ENCODE results near the gene NEO1.
A peak's percentile ranks its signal among the peaks of the same experiment; 100 is the strongest.

NEO1 gene

DNA sequence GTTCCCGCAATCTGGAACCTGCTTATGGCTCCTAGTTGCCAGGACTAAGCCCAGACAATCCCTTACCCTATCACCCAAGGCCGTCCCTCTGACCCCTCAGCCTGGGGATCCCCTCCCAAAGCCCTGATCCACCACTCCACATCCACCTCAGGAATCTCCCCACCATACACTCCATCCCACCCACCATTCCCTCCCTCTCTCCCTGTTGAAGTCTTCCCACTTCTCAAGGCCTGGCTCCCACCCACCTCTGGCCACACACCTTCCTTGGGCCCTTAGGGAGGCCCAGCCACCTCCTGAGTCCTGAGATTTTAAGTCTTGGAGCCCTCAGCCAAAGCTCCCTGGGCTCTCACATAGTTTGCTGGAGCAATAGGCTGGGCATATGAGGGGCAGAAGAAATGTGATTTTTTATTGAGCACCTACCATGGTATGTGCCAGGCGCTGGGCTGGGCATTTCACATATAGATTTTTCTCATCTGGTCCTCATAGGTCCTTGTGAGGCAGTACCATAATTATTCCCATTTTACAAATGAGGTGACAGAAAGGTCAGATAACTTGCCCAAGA, 268.4 kb downstream of the NEO1 start:
- Mint-ChIP-seq H3K27me3 (peaks cover 16% of the 10 kb centered on the region), H3K27ac (no peak overlapping the region)

DNA sequence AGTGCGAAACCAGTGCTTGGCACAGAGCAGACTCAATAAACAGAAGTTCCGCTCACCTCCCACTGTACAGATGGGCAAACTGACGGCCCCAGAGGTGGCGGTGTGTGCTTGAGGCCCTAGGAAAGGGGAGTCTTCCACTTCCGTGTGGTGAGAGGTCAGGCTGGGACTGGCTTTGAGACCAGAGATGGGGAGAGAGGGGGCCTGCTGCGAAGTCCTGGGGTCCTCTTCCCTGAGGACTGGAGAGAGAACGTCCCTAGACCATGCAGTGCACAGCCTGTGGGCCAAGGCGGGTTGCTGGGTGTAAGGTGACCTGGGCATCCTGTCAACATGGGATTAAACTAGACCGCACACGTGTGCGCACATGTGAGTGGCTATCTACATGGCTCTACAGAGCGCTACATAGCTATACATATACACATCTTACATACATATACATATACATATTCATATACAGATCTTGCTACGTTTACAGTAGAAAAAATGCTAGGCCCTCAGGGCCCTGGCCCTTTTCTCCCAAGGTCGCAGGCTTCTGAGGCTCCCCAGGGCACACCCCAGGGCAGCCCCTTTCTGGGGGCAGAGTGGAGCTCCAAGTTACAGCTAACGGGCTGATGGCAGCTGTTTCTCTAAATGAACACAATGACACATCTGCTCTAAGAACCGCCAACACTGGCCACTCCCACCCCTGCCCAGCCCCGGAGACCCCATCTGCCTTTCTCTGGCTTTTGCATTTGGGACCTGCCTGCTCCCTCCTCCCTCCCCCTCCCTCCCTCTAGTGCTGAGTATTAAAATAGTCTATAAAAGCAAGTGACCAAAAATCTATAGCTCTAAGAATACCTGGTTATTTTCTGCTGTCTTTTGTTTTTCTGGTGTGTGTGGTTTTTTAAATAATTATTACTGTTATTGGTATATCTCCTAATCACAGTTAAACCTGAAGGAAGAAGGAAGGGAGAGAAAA, 269.5 kb downstream of the NEO1 start:
- Mint-ChIP-seq H3K4me1 (peaks cover 35% of the 10 kb centered on the region), H3K27me3 (peaks cover 16% of the 10 kb centered on the region), H3K27ac (no peak overlapping the region), H3K4me3 (no peak overlapping the region), H3K9me3 (no peaks in the 10 kb centered on the region), H3K36me3 (no peaks in the 10 kb centered on the region)
- ATAC-seq: no peak

More for the DNA sequence above, 268.4 kb downstream of the NEO1 start:
- ATAC-seq: no peak
- H3K36me3 Mint-ChIP-seq: no peaks in the 10 kb centered on the region
- H3K4me3 Mint-ChIP-seq: no peak overlapping the region
- H3K9me3 Mint-ChIP-seq: no peaks in the 10 kb centered on the region
- H3K4me1 Mint-ChIP-seq: peaks cover 30% of the 10 kb centered on the region

DNA sequence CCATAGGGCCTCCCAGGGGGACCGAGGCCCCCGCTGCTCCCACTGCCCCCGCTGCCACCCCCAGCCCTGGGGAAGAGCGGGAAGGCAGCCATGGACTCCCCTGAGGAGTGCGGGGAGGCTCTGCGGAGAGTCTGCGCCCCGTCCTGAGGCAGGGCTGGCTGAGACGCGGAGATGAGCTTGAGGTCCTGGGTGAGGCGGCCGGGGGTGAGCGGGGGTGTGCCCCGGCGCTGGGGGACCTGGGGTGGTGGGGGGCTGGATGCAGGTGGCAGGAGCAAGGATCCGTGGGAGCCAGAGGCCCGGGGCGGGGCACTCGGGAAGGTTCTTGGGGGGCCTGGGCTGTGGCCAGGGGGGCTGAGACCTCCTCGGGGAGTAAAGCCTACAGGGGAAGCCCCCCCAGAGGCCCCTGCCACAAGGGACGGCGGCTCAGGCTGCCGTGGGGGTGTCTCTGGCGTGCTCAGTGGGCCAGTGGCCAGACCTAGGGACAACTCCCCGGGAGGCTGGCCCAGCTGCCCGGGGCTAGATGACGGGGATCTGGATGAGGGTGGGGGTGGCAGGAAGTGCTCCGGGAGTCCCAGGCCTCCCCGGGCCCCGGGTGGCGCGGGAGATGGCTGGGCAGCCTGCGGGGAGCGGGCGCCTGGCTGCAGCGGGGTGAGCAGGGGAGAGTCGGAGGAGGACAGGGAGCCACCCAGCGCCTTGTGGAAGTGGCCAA, 270.6 kb downstream of the NEO1 start:
- ATAC-seq: no peak

GRCh38 chr15:73323374-73323955, 271.2 kb downstream of the NEO1 start:
- Mint-ChIP-seq H3K9me3 (no peaks in the 10 kb centered on the region), H3K4me3 (no peak overlapping the region), H3K27ac (no peak overlapping the region), H3K27me3 (peaks cover 8% of the 10 kb centered on the region), H3K4me1 (peaks cover 21% of the 10 kb centered on the region), H3K36me3 (no peaks in the 10 kb centered on the region)
- ATAC-seq: no peak

More for the DNA sequence above, 270.6 kb downstream of the NEO1 start:
- H3K9me3 Mint-ChIP-seq: no peaks in the 10 kb centered on the region
- no peaks in the 10 kb centered on the region for H3K36me3 Mint-ChIP-seq
- H3K4me3 Mint-ChIP-seq: no peak overlapping the region
- peaks cover 8% of the 10 kb centered on the region for H3K27me3 Mint-ChIP-seq
- peaks cover 27% of the 10 kb centered on the region for H3K4me1 Mint-ChIP-seq
- no peak overlapping the region for H3K27ac Mint-ChIP-seq

DNA sequence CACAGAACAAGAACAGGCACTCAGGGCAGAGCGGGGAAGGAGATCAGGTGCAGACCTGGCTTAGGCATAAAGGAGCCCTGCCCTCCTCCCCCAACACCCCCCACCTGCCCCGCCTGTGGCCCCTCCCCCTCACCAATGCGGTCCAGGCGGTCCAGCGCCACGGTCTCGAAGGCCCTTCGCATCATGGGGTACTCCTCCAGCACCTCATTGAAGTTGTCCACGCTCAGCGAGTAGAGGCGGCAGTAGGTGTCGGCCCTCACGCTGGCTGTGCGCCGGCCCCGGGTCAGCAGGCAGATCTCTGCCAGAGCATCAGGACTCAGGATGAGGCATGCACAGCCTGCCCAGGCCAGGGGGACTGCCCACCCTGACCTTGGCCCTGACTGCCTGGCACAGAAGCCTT, 271.7 kb downstream of the NEO1 start:
- H3K36me3 Mint-ChIP-seq: no peaks in the 10 kb centered on the region
- no peak for ATAC-seq
- no peak overlapping the region for H3K4me3 Mint-ChIP-seq
- no peaks in the 10 kb centered on the region for H3K9me3 Mint-ChIP-seq
- H3K4me1 Mint-ChIP-seq: peaks cover 16% of the 10 kb centered on the region
- no peak overlapping the region for H3K27ac Mint-ChIP-seq
- H3K27me3 Mint-ChIP-seq: peaks cover 8% of the 10 kb centered on the region

- peaks cover 8% of the 10 kb centered on the region for H3K27me3 Mint-ChIP-seq
- no peak for ATAC-seq
- H3K36me3 Mint-ChIP-seq: no peaks in the 10 kb centered on the region
- H3K4me1 Mint-ChIP-seq: peaks cover 10% of the 10 kb centered on the region
- no peaks in the 10 kb centered on the region for H3K9me3 Mint-ChIP-seq
- H3K27ac Mint-ChIP-seq: no peak overlapping the region
- no peak overlapping the region for H3K4me3 Mint-ChIP-seq
Measured at GRCh38 chr15:73324496-73325170, 272.4 kb downstream of the NEO1 start.

- no peak overlapping the region for H3K4me3 Mint-ChIP-seq
- ATAC-seq: no peak
- no peak overlapping the region for H3K27ac Mint-ChIP-seq
- peaks cover 9% of the 10 kb centered on the region for H3K4me1 Mint-ChIP-seq
- no peaks in the 10 kb centered on the region for H3K36me3 Mint-ChIP-seq
- peaks cover 8% of the 10 kb centered on the region for H3K27me3 Mint-ChIP-seq
- no peaks in the 10 kb centered on the region for H3K9me3 Mint-ChIP-seq
Measured at GRCh38 chr15:73325191-73325861, 273.1 kb downstream of the NEO1 start.

DNA sequence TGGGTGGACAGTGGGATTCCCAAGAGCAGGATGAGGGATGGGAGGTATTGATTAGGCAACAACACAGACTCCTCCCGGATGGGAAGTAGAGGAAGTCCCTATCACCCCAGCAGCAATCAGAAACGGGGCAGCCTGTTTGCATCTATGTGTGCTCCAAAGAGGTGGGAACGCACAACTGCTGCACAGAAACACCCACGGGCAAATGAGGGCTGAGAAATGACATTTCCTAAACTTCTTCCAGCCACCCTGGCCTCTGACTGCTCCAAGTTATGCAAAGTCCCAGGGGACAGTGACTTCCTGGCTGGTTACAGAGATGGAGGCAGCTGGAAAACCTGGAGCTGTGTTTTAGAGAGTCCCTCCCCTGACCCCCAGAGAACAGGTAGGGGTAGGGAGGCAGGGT, 273.9 kb downstream of the NEO1 start:
- no peak overlapping the region for H3K27ac Mint-ChIP-seq
- H3K4me3 Mint-ChIP-seq: no peak overlapping the region
- no peaks in the 10 kb centered on the region for H3K9me3 Mint-ChIP-seq
- H3K4me1 Mint-ChIP-seq: peaks cover 9% of the 10 kb centered on the region
- no peak for ATAC-seq
- H3K27me3 Mint-ChIP-seq: peaks cover 8% of the 10 kb centered on the region
- no peaks in the 10 kb centered on the region for H3K36me3 Mint-ChIP-seq

DNA sequence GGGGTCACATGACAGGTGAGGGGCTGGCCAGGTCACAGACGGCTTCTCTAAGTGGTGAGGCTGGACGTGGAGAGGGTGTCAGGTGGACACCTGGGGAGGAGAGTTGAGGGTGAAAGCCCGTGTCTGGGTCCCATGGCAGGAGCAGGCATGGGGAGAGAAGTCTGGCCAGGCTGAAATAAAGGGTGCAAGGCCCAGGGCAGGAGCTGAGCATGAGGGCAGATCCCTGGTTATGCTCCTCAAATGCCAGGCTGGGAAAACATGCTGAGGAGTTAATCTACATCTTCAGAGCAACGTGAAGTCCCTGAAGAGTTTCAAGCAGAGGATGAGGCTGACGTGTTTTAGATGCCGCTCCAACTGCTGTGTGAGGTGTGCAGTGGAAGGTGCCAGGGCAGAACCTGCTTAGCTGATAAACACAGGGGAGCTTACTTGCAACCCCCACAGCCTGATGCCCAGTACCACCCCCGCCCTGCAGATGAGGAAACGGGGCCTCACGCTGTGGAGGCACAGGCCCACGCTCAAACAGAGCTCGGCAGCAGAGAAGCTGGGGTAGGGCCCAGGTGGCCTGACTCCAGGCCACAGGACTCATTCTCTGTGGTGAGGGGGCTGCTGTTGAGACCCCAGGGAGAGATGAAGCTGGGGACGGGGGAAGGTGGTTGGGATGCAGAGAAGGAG, 276.0 kb downstream of the NEO1 start:
- no peaks in the 10 kb centered on the region for H3K36me3 Mint-ChIP-seq
- H3K9me3 Mint-ChIP-seq: no peaks in the 10 kb centered on the region
- no peak overlapping the region for H3K4me3 Mint-ChIP-seq
- peak; percentile 17 for ATAC-seq
- H3K27ac Mint-ChIP-seq: no peak overlapping the region
- no peaks in the 10 kb centered on the region for H3K27me3 Mint-ChIP-seq
- H3K4me1 Mint-ChIP-seq: peaks cover 9% of the 10 kb centered on the region

DNA sequence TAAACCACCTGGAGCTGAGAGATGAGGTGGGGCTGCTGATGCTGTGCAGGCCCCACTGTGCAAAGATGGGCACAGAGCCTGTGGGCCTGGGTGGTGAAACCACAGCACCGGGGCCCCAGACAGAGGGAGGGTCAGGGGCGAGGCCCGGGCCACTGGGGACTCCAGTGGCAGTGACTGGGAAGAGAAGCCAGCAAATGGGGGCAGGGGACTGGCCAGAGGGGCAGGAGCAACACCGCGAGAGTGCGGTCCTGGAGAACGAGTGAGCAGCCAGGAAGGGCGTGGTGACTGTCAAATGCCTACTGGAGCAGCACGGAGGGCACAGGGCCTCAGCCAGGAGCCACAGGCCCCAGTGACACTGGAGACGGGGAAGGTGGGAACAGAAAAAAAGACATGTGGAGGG, 276.7 kb downstream of the NEO1 start:
- no peaks in the 10 kb centered on the region for H3K36me3 Mint-ChIP-seq
- H3K4me1 Mint-ChIP-seq: peaks cover 9% of the 10 kb centered on the region
- H3K9me3 Mint-ChIP-seq: no peaks in the 10 kb centered on the region
- ATAC-seq: no peak
- H3K27ac Mint-ChIP-seq: no peak overlapping the region
- no peak overlapping the region for H3K4me3 Mint-ChIP-seq
- H3K27me3 Mint-ChIP-seq: no peaks in the 10 kb centered on the region

DNA sequence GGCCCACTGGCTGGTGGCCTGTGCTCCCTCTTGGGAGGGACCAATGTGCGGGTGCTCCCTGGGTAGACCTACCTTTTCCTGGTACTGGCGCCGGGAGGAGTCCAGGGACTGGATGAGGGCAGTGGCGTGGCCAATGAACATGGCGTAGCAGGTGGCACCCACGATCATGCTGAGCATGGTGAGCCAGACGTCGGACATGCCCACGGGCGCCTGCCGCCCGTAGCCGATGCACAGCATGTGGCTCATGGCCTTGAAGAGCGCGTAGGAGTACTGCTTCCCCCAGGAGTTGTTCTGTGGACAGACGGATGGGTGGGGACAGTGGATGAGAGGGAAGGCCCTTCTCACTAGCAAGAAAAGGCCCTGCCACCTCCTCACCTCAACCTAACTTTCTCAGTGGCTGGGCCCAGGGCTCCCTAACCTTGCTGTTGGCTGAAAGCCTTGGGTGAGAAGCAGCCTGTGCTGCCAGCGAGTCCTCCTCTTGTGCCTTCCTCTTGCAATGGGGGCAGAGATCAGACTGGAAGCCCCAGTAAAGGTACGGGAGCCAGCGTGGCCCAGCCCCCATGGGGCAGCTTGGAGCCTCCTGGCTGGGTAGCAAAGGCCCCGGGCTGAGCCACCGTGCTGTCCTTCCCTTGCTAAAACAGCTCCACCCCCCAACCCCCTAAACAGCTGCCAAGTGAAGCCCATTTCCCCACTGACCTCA, 277.4 kb downstream of the NEO1 start:
- Mint-ChIP-seq H3K4me1 (peaks cover 9% of the 10 kb centered on the region), H3K4me3 (no peak overlapping the region)
- ATAC-seq: no peak

DNA sequence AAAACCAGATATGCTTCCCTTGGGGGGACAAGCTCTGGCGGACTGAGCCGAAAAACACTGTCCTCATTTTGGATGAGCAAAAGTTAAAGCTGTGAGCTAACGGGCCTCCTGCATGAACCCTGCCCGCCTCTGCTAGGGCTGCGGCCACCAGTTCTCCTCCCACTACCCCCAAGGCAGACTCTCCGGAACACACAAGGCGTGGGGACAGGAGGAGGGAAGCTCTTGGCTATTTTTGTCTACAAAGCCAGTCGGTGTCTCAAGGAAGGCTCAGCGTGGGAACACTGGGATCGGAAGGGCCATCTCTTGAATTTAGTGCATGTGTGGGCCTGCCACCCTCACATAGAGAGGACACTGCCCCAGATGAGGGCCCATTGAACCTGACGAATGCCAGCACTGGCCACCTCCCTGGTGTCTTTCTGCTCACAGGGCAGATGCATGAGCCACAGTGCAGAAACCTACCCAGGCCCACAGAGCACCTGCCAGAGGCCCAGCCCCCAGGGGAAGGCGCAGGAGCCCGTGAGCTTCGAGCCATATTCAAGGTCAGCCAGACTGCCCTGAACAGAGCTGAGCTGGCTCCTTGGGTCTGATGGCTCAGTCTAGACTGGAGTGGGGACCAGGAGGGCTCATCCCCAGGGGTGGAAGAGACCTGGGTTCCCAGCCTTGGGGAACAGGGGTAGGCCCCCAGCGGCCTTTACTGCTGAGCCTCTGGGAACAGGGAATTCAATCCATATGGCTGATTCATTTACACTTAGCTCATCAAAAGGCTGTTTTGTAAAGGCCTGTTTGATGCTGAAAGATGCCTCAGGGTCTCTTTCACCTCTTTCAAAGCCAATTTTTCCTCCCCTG, 278.2 kb downstream of the NEO1 start:
- Mint-ChIP-seq H3K27ac (no peak overlapping the region), H3K36me3 (no peaks in the 10 kb centered on the region), H3K4me3 (no peak overlapping the region), H3K4me1 (peaks cover 8% of the 10 kb centered on the region), H3K9me3 (no peaks in the 10 kb centered on the region), H3K27me3 (no peaks in the 10 kb centered on the region)
- ATAC-seq: no peak

More for the DNA sequence above, 277.4 kb downstream of the NEO1 start:
- Mint-ChIP-seq H3K27ac (no peak overlapping the region), H3K27me3 (no peaks in the 10 kb centered on the region), H3K36me3 (no peaks in the 10 kb centered on the region), H3K9me3 (no peaks in the 10 kb centered on the region)

DNA sequence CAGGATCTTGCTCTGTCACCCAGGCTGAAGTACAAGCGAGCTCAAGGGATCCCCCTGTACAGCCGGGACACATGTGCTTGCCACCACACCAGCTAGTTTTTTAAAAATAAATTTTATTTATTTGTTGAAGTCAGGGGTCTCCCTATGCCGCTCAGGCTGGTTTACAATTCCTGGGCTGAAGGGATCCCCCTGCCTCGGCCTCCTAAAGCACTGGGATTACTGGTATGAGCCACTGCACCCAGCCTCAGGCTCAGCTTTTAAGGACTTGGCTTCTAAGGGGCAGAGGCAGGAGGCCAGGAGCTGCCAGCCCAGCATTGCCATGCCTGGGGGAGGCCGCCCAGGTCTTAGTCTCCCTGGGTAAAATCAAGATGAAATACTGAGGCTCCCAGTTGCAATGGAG, 279.2 kb downstream of the NEO1 start:
- no peaks in the 10 kb centered on the region for H3K9me3 Mint-ChIP-seq
- H3K4me3 Mint-ChIP-seq: no peak overlapping the region
- ATAC-seq: no peak
- no peak overlapping the region for H3K27ac Mint-ChIP-seq
- H3K27me3 Mint-ChIP-seq: peaks cover 3% of the 10 kb centered on the region
- H3K36me3 Mint-ChIP-seq: no peaks in the 10 kb centered on the region
- no peaks in the 10 kb centered on the region for H3K4me1 Mint-ChIP-seq
